GM19025 (cell line): ENCODE measurements around the gene ASPHD2.
"Not testable (repeated sequence)": the region's sequence is repeated elsewhere in the genome, so short reads cannot be mapped to it uniquely, and the experiment has no call there.

ENCODE experiments used
- ATAC-seq: cut with Tn5 transposase; IDR thresholded peaks from one replicate; pipeline ENCODE4 v1.9.1; 2021; ENCODE audit warnings: mild to moderate bottlenecking, low read depth, moderate library complexity; ENCODE audit not compliant: unreplicated experiment

The ASPHD2 gene

GRCh38 chr22:26428515-26429457, at the start of gene ASPHD2:
Gene ASPHD2, plus strand, starts transcription at chr22:26429260. Its CDS starts 4,356 bp downstream, at chr22:26433616.
- ATAC-seq = peak; percentile 73

GRCh38 chr22:26380072-26380830, 48.8 kb upstream of the ASPHD2 start:
- ATAC-seq = no peak

- no peak for ATAC-seq
Observed at GRCh38 chr22:26382782-26383181, 46.3 kb upstream of the ASPHD2 start.

DNA sequence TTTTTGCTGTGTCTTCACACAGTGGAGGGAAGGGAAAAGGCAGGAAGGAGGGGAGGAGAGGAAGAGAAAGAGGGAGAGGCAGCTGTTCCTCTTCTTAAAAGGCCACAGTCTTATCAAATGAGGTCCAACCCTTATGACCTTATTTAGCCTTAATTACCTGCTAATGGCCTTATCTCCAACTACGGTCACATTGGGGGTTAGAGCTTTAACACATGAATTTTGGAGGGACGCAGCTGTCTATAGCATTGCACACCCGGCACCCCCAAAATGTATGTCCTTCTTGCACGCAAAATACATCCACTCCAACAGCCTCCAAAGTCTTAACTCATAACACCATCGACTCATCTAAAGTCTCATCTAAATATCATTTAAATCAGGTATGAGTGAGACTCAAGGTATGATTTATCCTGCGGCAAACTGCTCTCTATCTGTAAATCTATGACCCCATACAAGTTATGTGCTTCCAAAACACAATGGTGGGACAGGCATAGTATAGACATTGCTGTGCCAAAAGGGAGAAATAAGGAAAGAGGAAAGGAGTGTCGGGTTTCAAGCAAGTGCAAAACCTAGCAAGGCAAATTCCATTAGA, 45.0 kb upstream of the ASPHD2 start:
- no peak for ATAC-seq

DNA sequence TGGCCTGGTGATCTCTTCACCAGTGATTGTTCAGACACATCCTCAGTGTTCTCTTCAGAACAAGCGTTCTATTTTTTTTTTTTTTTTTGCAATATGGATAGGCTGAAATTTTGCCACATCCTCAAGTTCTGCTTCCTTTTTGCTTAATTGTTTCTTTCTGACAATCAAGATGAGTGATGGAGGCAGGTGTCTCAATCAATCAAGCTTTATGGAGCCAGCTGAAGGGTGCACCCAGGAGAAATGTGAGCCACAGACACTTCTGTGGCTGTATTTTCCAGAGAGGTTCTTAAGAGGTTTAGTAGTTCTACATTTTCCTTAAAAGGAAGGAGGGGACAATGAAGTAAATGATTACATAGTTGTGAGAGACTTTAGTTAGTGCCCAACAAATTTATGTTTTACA, 43.9 kb upstream of the ASPHD2 start:
- no peak for ATAC-seq

- no peak for ATAC-seq
Observed at GRCh38 chr22:26389125-26389524, 39.9 kb upstream of the ASPHD2 start.

DNA sequence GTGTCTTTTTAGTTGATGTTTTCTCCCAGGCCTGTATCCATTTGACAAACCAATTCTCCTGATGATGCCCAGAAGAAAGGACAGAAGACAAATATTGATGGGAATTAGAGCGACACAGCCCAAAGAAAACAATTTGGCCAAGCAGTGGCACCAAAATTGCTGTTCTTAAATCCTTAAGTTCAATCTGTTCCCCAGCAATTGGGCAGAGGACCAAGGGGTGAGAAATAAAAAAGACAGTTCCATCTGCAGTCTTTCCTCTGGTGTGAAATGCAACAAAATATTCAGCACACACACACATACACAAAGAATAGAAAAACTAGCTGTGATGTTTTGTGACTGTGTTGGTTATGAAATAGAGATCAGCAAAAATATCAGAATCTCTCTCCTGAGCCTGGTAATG, 38.0 kb upstream of the ASPHD2 start:
- ATAC-seq = no peak

- ATAC-seq = no peak
Observed at GRCh38 chr22:26391623-26392022, 37.4 kb upstream of the ASPHD2 start.

DNA sequence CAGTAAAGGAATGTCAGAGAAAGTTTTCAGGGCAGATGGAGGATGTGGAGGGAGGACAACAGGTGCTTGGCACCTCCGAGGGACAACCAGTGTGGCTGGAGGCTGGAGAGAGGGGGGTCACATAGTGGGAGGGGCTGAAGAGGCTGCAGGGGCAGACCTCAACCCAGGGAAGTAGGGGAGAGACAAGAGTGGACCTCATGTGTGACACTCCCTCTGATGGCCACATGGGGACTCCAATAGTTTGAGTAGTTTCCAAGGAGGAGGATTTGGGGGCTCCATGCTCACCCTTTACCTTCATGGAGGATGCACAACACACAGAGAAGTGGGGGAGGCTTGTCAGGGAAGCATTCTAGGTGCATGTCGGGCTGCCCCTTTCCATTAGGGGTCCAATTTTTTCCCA, 35.1 kb upstream of the ASPHD2 start:
- no peak for ATAC-seq

GRCh38 chr22:26394777-26395176, 34.3 kb upstream of the ASPHD2 start:
- no peak for ATAC-seq

DNA sequence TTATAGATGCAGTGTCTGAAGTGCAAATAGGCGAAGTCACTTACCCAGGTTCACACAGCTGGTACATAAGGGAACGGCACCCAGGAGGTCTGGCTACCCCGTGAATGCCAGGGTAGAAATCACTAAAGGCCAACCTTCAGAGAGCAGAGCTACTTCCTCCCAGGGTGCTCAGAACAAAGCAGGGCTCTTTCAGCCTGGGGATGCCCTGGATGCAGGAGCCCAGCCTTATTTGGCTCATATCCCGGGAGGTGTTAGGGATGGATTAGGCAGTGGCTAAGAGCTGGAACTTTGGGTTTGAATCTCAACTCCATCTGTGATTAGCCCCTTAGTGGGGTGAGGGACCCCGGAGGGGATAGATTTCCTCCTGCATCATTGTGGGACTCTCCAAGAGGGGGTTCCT, 33.1 kb upstream of the ASPHD2 start:
- no peak for ATAC-seq

GRCh38 chr22:26398741-26399153, 30.3 kb upstream of the ASPHD2 start:
- no peak for ATAC-seq

DNA sequence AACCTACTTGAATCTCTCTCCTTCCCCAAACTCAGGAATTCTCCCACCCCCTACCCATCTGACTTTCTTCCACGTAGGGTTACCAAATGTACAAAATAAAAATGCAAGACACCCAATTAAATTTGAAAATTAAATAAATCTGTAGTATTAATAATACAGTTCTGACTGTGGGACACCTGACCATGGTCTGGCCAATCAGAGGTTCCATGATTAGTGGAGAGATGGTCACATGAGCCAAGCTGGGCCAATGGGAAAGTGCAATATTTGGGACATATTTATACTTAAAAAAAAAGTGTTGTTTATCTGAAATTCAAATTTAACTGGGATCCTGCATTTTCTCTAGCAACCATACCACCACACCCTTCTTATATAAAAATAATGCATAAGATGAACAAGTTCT, 29.8 kb upstream of the ASPHD2 start:
- no peak for ATAC-seq

GRCh38 chr22:26401726-26402125, 27.3 kb upstream of the ASPHD2 start:
- ATAC-seq = no peak

- ATAC-seq = no peak
Observed at GRCh38 chr22:26404851-26405421, 24.1 kb upstream of the ASPHD2 start.

- no peak for ATAC-seq
Observed at GRCh38 chr22:26406118-26406517, 22.9 kb upstream of the ASPHD2 start.

DNA sequence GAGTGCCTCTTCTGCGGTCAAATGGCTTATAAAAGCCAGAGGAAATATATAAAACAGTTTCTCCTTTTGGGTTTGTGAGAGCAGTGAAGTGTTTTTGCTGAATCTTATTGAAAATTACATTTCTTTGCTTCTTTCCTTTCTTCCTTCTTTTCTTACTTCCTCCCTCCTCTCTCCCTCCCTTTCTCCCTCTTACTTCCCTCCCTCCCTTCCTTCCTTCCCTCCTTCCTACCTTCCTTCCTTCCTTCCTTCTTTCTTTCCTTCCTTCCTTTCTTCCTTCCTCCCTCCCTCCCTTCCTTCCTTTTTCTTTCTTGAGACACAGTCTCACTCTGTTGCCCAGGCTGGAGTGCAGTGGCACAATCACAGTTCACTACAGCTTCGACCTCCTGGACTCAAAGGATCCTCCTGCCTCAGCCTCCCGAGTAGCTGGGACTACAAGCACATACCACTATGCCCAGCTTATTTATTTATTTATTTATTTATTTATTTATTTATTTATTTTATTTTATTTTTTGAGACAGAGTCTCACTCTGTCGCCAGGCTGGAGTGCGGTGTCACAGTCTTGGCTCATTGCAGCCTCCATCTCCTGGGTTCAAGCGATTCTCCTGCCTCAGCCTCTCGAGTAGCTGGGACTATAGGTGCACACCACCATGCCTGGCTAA, 20.4 kb upstream of the ASPHD2 start:
- not testable (repeated sequence) for ATAC-seq

DNA sequence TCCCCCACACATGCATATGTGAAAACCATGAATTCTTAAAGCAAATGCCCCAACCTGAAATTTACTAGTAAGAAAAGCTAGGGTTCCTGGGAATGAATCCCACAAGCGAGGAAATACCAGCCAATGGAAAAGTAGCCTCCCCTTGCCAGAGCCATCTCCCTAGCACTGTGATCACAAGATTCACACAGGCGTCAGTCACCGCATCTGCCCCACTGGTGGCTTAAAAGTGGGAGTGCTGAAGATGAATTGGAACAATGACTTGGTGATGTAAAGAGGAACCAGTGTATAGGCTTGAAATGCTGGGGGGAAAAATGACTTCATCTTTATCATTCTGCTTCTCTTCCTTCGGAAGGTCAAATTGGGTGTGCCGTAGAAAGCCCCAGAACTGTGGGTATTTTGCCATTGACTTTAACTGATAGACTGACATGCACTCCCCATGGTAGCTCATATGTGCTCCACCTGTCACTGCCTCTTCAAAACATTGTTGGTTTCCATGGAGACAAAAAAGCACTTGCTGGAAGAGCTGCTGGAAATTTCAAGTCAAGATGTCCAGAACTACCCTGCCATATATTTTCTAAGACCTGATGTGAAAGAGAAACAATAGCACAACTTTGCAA, 19.2 kb upstream of the ASPHD2 start:
- ATAC-seq = no peak

- no peak for ATAC-seq
Observed at GRCh38 chr22:26410386-26410785, 18.7 kb upstream of the ASPHD2 start.

DNA sequence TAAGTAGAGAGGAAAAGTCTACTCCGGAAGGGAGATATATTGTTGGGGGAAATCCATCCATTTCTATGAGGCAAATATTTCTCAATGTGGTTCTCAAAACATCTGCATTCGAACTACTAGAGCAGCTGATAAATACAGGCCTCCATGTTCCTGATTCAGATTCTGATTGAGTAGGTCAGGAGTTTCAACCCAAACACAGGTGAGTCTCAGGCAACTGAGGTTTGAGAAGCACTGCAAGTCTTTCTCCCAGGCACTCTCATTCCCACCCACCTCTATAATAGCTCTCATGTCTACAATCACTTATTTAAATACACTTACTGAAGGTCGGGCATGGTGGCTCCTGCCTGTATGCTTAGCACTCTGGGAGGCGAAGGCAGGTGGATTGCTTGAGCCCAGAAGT, 14.7 kb upstream of the ASPHD2 start:
- ATAC-seq = no peak
